ENCODE measurements around the gene NTRK1. TPM values are rescaled to one million over a fixed set of nuclear protein-coding genes. Genes with fewer than 3 reads are reported as not detected.

Gene NTRK1
- total RNA-seq, 1 donor from 2014 or later = 54.3 TPM

DNA sequence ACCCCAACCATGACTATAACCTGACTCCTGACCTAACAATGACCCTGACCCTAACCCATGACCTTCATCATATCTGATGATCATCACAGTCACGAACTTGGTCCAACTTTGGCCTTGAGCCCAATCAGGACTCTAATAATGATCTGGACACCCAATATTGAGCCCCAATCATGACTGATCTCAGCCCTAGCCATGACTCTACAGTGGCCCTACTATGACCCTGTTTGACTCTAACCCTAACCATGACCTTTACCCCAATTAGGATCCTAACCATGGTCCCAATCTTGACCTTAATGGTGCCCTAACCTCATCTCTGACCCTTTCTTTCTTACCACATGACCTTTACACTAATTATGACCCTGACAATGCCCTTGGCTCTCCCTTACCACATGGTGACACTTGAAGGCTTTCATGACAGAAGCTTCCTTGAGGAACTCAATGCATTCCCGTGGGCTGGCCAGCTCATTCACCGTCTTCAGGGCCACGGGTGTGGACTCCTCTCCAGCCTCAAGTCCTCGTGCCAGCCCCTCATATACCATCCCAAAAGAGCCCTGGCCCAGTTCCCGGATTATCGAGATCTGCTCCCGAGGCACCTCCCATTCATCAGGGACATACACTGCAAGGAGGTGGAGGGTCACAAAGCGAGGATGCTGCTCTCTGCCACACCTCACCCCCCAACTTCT, 17.9 kb upstream of the NTRK1 start:
- no peak overlapping the region for H3K27ac Mint-ChIP-seq
- intact Hi-C loops (cut with micrococcal nuclease) = no loop called here
- no peak for DNase-seq
- peaks cover 2% of the 10 kb centered on the region for H3K36me3 Mint-ChIP-seq (ENCODE audit: low read depth)
- H3K9me3 Mint-ChIP-seq = no peaks in the 10 kb centered on the region
- H3K4me1 Mint-ChIP-seq = peaks cover 26% of the 10 kb centered on the region
- H3K4me3 Mint-ChIP-seq = no peak overlapping the region
- peaks cover 46% of the 10 kb centered on the region for H3K27me3 Mint-ChIP-seq

- Mint-ChIP-seq H3K4me1 (peaks cover 30% of the 10 kb centered on the region), H3K36me3 (ENCODE audit: low read depth) (peaks cover 2% of the 10 kb centered on the region), H3K27me3 (peaks cover 50% of the 10 kb centered on the region), H3K27ac (no peak overlapping the region), H3K4me3 (peak overlapping the region; percentile 76), H3K9me3 (no peaks in the 10 kb centered on the region)
- no peak for DNase-seq
- intact Hi-C loops (cut with micrococcal nuclease) = no loop called here
Measured at GRCh38 chr1:156844102-156844501, 16.6 kb upstream of the NTRK1 start.

GRCh38 chr1:156844638-156845037, 16.0 kb upstream of the NTRK1 start:
- no peak for DNase-seq
- Mint-ChIP-seq H3K36me3 (ENCODE audit: low read depth) (peaks cover 2% of the 10 kb centered on the region), H3K27me3 (peaks cover 50% of the 10 kb centered on the region), H3K4me3 (peak overlapping the region; percentile 71), H3K27ac (no peak overlapping the region), H3K9me3 (no peaks in the 10 kb centered on the region), H3K4me1 (peaks cover 31% of the 10 kb centered on the region)
- intact Hi-C loops (cut with micrococcal nuclease) = no loop called here

DNA sequence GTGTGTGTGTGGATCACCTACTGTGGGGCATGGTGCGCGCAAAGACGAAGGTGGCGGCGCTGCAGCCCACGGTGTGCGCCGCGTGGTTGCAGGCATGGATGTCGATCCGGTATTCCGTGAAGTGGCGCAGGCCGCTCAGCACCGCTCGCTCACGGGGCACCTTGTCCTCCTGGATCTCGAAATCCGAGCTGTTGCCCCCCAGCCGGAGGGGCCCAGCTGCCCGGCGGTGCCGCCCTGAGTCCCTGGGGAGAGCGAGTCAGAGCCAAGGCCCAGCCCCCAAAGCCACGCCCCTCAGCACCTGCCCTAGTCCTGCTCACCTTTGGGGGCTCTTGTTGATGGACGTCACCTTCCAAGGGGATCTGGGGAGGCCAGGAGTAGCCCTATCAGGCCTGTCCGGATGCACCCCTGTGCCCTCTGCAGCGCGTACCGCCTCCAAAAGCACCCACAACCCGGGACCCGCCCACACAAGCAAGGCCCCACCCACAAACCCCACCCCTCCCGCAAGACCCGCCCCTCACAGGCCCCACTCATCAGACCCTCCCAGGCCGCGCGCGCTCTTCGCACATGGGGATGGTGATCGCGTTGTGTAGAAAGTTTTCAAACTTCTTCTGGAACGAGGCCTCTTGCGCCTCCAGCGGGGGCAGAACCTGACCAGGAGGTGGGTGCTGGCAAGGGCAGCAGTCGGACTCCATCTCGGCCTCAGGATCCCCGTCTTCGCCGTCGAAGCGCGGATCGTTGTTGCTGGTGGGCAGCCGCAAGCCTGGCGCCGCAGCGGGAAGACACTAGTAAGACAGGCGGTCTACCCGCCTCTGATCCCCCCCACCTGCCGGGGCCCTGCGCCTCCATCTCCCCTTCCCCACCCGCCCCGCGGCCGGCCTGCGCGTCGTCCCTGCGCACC, 15.4 kb upstream of the NTRK1 start:
- Mint-ChIP-seq H3K9me3 (no peaks in the 10 kb centered on the region), H3K4me1 (peaks cover 30% of the 10 kb centered on the region), H3K27me3 (peaks cover 48% of the 10 kb centered on the region), H3K36me3 (ENCODE audit: low read depth) (peaks cover 2% of the 10 kb centered on the region), H3K27ac (no peak overlapping the region), H3K4me3 (peak overlapping the region; percentile 71)
- peak; percentile 79 for DNase-seq
- intact Hi-C loops (cut with micrococcal nuclease) = no loop called here

- intact Hi-C loops (cut with micrococcal nuclease) = no loop called here
- Mint-ChIP-seq H3K4me3 (no peak overlapping the region), H3K27me3 (peaks cover 44% of the 10 kb centered on the region), H3K36me3 (ENCODE audit: low read depth) (peaks cover 2% of the 10 kb centered on the region), H3K27ac (no peak overlapping the region), H3K4me1 (peaks cover 30% of the 10 kb centered on the region), H3K9me3 (no peaks in the 10 kb centered on the region)
- DNase-seq = no peak
Measured at GRCh38 chr1:156845953-156846545, 14.6 kb upstream of the NTRK1 start.

GRCh38 chr1:156846643-156847042, 14.0 kb upstream of the NTRK1 start:
- Mint-ChIP-seq H3K27ac (no peak overlapping the region), H3K4me1 (peaks cover 30% of the 10 kb centered on the region), H3K36me3 (ENCODE audit: low read depth) (peaks cover 2% of the 10 kb centered on the region), H3K4me3 (no peak overlapping the region), H3K27me3 (peaks cover 44% of the 10 kb centered on the region), H3K9me3 (no peaks in the 10 kb centered on the region)
- intact Hi-C loops (cut with micrococcal nuclease) = no loop called here
- no peak for DNase-seq

GRCh38 chr1:156847591-156848460, 12.8 kb upstream of the NTRK1 start:
- intact Hi-C loops (cut with micrococcal nuclease) = loop anchor here (1.0 kb wide), 1 partner anchor 32 kb away; the partner anchor contains the start of gene SH2D2A
- peaks cover 40% of the 10 kb centered on the region for H3K27me3 Mint-ChIP-seq
- H3K4me1 Mint-ChIP-seq = peaks cover 30% of the 10 kb centered on the region
- peak overlapping the region; percentile 59 for H3K4me3 Mint-ChIP-seq
- no peaks in the 10 kb centered on the region for H3K9me3 Mint-ChIP-seq
- H3K36me3 Mint-ChIP-seq (ENCODE audit: low read depth) = peaks cover 2% of the 10 kb centered on the region
- no peak for DNase-seq
- H3K27ac Mint-ChIP-seq = peak overlapping the region; percentile 30

DNA sequence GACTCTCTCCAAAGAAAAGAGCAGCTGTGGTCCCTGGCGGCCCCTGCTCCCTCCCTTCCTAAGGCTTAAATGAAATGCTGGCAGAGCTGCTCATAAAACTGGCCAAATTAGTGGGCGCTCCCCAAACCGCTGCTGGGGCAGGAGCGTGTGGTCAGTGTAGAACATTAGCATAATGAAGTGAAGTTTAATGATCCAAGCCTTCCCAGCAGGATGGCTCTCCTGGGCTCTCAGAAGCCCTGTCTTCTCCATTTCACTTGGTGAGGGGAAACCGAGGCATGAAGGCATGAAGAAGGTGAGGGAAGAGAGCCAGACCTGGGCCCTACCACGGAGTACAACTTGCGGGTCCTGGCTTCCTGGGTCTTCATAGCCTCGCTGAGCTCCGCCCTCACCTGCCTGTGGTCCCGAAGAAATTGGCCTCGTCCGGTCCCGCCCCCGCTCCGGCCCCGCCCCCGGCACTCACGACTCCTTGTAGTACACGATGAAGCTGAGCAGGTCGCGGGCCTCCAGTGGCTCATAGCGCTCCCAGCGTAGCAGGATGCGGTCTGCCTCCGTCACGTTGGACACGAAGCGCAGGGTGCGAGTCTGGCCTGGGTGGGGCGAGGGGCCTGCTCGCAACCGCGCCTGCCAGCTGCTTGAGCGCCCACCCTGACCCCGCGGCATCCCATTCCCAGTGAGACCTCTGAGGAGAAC, 12.1 kb upstream of the NTRK1 start:
- H3K4me1 Mint-ChIP-seq = peaks cover 30% of the 10 kb centered on the region
- DNase-seq = peak; percentile 91
- no peaks in the 10 kb centered on the region for H3K9me3 Mint-ChIP-seq
- peak overlapping the region; percentile 59 for H3K4me3 Mint-ChIP-seq
- peaks cover 2% of the 10 kb centered on the region for H3K36me3 Mint-ChIP-seq (ENCODE audit: low read depth)
- H3K27me3 Mint-ChIP-seq = peaks cover 35% of the 10 kb centered on the region
- intact Hi-C loops (cut with micrococcal nuclease) = loop anchor here (1.0 kb wide), 1 partner anchor 32 kb away; the partner anchor contains the start of gene SH2D2A
- H3K27ac Mint-ChIP-seq = peak overlapping the region; percentile 30

DNA sequence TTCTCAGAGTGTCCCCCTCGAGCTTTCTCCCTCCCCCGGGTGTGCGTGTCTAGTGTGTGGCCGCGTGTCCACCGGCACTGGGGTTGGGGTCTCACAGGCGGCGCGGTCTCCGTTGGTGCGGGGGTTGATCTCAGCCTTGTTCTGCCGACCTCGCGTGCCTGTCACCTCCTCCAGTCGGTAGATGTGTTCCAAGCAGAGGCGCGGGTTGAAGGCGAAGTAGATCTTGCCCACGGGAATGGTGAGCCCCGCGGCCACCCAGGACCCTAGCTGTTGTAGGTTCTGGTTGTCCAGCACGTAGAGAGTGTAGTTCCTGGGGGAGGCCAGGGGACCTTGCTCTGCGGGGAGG, 11.5 kb upstream of the NTRK1 start:
- H3K4me3 Mint-ChIP-seq = peak overlapping the region; percentile 59
- DNase-seq = no peak
- peaks cover 31% of the 10 kb centered on the region for H3K27me3 Mint-ChIP-seq
- intact Hi-C loops (cut with micrococcal nuclease) = no loop called here
- H3K36me3 Mint-ChIP-seq (ENCODE audit: low read depth) = no peaks in the 10 kb centered on the region
- peaks cover 27% of the 10 kb centered on the region for H3K4me1 Mint-ChIP-seq
- H3K9me3 Mint-ChIP-seq = no peaks in the 10 kb centered on the region
- H3K27ac Mint-ChIP-seq = no peak overlapping the region

DNA sequence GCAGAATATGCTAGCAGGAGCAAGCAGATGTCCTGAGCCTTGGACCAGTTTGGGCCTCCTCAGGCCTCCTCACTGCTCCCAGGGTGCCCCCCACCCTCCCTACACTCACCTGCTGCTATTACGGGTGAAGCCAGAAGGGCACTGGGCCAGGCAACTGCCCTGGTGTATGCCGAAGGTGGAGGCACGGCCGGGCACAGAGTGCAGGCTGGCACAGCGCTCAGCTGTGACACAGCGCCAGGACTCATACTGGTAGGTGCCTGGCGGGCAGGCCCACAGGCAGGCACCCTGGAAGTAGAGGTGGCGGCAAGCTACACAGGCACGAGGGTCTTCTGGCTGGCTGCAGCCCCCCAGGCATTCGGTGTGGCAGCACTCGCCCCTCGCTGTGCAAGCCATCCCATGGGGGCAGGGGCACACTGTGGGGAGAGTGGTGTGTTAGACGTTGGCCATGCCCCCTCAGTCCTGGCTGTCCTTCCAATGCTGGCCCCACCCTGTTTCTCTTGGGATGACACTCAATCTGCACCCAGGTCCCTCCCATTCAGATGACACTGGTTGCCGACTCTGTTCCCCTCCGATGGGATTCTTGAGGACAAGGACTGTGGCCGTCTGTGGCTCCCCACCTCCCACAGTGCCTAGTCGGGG, 8.8 kb upstream of the NTRK1 start:
- H3K9me3 Mint-ChIP-seq = no peaks in the 10 kb centered on the region
- H3K36me3 Mint-ChIP-seq (ENCODE audit: low read depth) = no peaks in the 10 kb centered on the region
- intact Hi-C loops (cut with micrococcal nuclease) = no loop called here
- H3K4me3 Mint-ChIP-seq = no peak overlapping the region
- H3K4me1 Mint-ChIP-seq = peaks cover 20% of the 10 kb centered on the region
- H3K27me3 Mint-ChIP-seq = peaks cover 18% of the 10 kb centered on the region
- DNase-seq = no peak
- H3K27ac Mint-ChIP-seq = no peak overlapping the region

DNA sequence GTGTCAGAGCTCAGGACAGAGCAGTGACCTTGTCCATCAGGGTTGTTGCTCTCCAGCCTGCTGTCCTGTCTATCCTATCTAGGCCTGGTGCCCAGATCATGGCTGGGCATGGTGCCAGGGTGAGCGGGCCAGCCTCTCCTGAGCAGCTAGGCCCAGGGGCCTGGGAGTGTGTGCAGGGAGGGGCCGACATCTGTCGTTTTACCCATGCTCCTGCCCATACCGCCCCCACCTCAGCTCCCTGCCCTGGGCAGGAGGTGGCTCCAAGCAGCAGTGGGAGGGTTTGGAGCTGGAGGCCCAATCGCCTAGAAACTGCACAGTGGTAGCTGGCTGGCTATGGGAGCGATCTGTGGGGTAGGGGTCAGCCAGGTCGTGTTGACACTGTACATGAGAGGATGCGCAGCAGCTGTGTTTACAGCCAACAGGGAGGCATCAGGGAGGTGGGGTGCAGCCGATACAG, 8.2 kb upstream of the NTRK1 start:
- no peaks in the 10 kb centered on the region for H3K36me3 Mint-ChIP-seq (ENCODE audit: low read depth)
- no peak overlapping the region for H3K27ac Mint-ChIP-seq
- H3K27me3 Mint-ChIP-seq = peaks cover 19% of the 10 kb centered on the region
- intact Hi-C loops (cut with micrococcal nuclease) = no loop called here
- no peak overlapping the region for H3K4me3 Mint-ChIP-seq
- peaks cover 17% of the 10 kb centered on the region for H3K4me1 Mint-ChIP-seq
- no peaks in the 10 kb centered on the region for H3K9me3 Mint-ChIP-seq
- DNase-seq = no peak

DNA sequence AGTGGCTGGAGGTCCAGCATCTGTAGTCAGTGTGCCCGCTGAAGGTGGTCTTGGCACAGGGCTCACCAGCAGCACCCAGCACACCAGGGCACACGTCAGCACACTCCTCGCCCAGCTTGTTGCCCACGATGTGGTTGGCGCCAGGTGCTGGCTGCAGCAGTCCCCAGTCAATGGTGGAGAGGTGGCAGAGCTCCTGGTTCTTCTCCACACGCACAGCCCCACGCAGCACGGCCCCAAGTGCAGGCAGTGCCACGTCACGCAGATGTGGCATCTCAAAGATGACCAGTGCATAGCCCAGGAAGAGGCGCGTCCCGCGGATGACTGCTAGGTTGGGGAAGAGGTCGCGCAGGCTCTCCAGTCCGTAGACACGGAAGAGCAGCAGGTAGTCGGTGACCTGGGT, 6.9 kb upstream of the NTRK1 start:
- H3K36me3 Mint-ChIP-seq (ENCODE audit: low read depth) = no peaks in the 10 kb centered on the region
- DNase-seq = no peak
- H3K27me3 Mint-ChIP-seq = peaks cover 25% of the 10 kb centered on the region
- H3K27ac Mint-ChIP-seq = no peak overlapping the region
- H3K4me3 Mint-ChIP-seq = no peak overlapping the region
- intact Hi-C loops (cut with micrococcal nuclease) = no loop called here
- no peaks in the 10 kb centered on the region for H3K9me3 Mint-ChIP-seq
- peaks cover 14% of the 10 kb centered on the region for H3K4me1 Mint-ChIP-seq

Data from activated CD4-positive, alpha-beta T cell treated with anti-CD3 and anti-CD28 coated beads, Interleukin-2, amount 10 ng/mL, durations not matched to agents 24 days and 14 days (primary cell).